DND-41 (cell line): ENCODE results near the gene CTIF.

Experiments used
- ATAC-seq: fragments of 200-7000 bp; cut with Tn5 transposase; 3 replicates; pipeline ENCODE4 v1.9.1; 2021; ENCODE audit warnings: low read depth; ENCODE audit not compliant: insufficient read depth
- DNase-seq: peaks from one replicate; pipeline ENCODE4 v3.0.0-alpha.2; 2020
- H2AFZ ChIP-seq: 2 replicates; pipeline ENCODE4 v1.6.0; 2012; ENCODE audit warnings: low read depth, low read length
- H3K27ac ChIP-seq: 2 replicates; pipeline ENCODE4 v1.5.1; 2012; ENCODE audit warnings: low read length, inconsistent platforms
- H3K27me3 ChIP-seq: fragments of 200-600 bp; sonication (generic); 2 replicates; pipeline ENCODE4 v1.6.0; 2012; ENCODE audit warnings: low read length, mild to moderate bottlenecking, inconsistent platforms; ENCODE audit not compliant: insufficient read depth, poor library complexity
- H3K36me3 ChIP-seq: 2 replicates; pipeline ENCODE4 v1.5.1; 2012; ENCODE audit warnings: low read length, inconsistent platforms; ENCODE audit not compliant: insufficient read depth
- H3K4me1 ChIP-seq: 2 replicates; pipeline ENCODE4 v1.5.1; 2012; ENCODE audit warnings: mild to moderate bottlenecking, low read length; ENCODE audit not compliant: insufficient read depth
- H3K4me2 ChIP-seq: 2 replicates; pipeline ENCODE4 v1.6.0; 2012; ENCODE audit warnings: mild to moderate bottlenecking, moderate library complexity, low read length, inconsistent platforms; ENCODE audit not compliant: insufficient read depth
- H3K4me3 ChIP-seq, 2 experiments: fragments of 200-600 bp in 1 of 2; shearing (Covaris generic) in 1 of 2; 2 replicates each; pipeline ENCODE4 v1.5.1; 2012 to 2016; ENCODE audit warnings: inconsistent platforms in 2 of 2, low read length in 2 of 2, mild to moderate bottlenecking in 2 of 2, low read depth in 1 of 2, moderate library complexity in 1 of 2
- H3K79me2 ChIP-seq: 2 replicates; pipeline ENCODE4 v1.6.0; 2012; ENCODE audit warnings: low read length, inconsistent platforms; ENCODE audit not compliant: insufficient read depth
- H3K9ac ChIP-seq: 2 replicates; pipeline ENCODE4 v1.6.0; 2012; ENCODE audit warnings: low read depth, mild to moderate bottlenecking, inconsistent platforms, low read length, moderate library complexity
- H3K9me3 ChIP-seq: 2 replicates; pipeline ENCODE4 v1.5.1; 2012; ENCODE audit warnings: low read length, moderate library complexity, mild to moderate bottlenecking, inconsistent platforms; ENCODE audit not compliant: insufficient read depth, severe bottlenecking
- H4K20me1 ChIP-seq: 2 replicates; pipeline ENCODE4 v1.6.0; 2012; ENCODE audit warnings: low read length; ENCODE audit not compliant: insufficient read depth
- EZH2 ChIP-seq: IDR thresholded peaks from 3 replicates; pipeline ENCODE4 v1.6.1; 2012; ENCODE audit warnings: borderline replicate concordance, low read depth, mild to moderate bottlenecking, moderate library complexity, low read length, inconsistent platforms; ENCODE audit not compliant: severe bottlenecking
- TF ChIP-seq, protein P1 (sequence below): IDR thresholded peaks from 2 replicates; pipeline ENCODE4 v1.5.1; 2012; ENCODE audit warnings: borderline replicate concordance, low read length, moderate library complexity, mild to moderate bottlenecking; ENCODE audit not compliant: poor library complexity, severe bottlenecking; ENCODE audit errors: extremely low read depth

CTIF gene

DNA sequence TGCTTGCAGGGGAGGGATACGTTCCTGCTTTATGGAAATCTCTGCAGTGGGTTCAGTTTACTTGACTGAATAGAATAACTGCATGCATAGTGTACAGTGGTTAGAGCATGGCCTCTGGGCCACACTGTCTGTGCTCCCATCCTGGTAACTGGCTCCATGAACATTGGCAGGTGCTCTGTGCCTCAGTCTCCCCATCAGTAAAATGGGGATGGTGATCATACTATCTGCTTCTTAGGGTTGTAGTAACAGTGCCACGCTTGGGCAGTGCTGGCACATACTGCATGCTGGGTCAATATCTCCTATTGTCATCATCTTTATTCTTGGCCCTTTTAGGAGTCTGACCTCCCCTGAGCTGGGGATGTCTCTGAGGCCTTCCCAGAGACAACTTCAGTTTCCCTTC is 117.3 kb downstream of the CTIF start:
- Histone ChIP-seq H3K27me3 (no peaks in the 10 kb centered on the region), H3K9me3 (peaks cover 5% of the 10 kb centered on the region), H3K27ac (no peak overlapping the region), H3K4me3 (no peak overlapping the region), H3K79me2 (no peaks in the 10 kb centered on the region), H3K4me2 (no peak overlapping the region), H2AFZ (no peak overlapping the region), H3K36me3 (no peaks in the 10 kb centered on the region), H3K4me1 (no peaks in the 10 kb centered on the region), H3K9ac (no peak overlapping the region), H4K20me1 (0 out of 2 replicates have a peak, but pooled peaks cover 2% of the 10 kb centered on the region)
- no peak for ATAC-seq
- TF ChIP-seq, protein P1, sequence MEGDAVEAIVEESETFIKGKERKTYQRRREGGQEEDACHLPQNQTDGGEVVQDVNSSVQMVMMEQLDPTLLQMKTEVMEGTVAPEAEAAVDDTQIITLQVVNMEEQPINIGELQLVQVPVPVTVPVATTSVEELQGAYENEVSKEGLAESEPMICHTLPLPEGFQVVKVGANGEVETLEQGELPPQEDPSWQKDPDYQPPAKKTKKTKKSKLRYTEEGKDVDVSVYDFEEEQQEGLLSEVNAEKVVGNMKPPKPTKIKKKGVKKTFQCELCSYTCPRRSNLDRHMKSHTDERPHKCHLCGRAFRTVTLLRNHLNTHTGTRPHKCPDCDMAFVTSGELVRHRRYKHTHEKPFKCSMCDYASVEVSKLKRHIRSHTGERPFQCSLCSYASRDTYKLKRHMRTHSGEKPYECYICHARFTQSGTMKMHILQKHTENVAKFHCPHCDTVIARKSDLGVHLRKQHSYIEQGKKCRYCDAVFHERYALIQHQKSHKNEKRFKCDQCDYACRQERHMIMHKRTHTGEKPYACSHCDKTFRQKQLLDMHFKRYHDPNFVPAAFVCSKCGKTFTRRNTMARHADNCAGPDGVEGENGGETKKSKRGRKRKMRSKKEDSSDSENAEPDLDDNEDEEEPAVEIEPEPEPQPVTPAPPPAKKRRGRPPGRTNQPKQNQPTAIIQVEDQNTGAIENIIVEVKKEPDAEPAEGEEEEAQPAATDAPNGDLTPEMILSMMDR = no peak
- no peak for TF ChIP-seq EZH2
- DNase-seq = no peak

DNA sequence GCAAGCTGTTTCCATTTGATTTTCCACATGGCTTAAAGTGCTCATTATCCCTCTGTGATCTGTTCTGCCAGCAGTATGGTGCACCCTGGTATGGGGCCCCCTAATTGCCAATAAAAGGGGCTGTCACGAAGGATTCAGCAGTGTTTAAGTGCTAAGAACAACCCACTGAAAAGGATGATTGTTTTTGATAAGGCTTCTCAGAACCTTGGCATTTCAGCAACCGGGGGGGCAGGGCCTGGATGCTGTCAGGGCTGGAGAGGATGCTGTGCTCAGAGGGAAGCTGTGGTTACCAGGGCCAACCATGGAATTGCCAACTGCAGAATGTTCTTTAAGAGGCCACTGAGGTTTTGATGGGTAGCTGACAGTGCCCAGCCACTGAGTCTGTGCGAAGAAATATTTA is 117.8 kb downstream of the CTIF start:
- no peak overlapping the region for H3K4me2 ChIP-seq
- no peak overlapping the region for H3K27ac ChIP-seq
- no peak overlapping the region for H3K9ac ChIP-seq
- H3K79me2 ChIP-seq = no peaks in the 10 kb centered on the region
- H3K4me1 ChIP-seq = no peaks in the 10 kb centered on the region
- DNase-seq (no peak), ATAC-seq (no peak)
- 0 out of 2 replicates have a peak, but pooled peaks cover 2% of the 10 kb centered on the region for H4K20me1 ChIP-seq
- H3K27me3 ChIP-seq = no peaks in the 10 kb centered on the region
- no peaks in the 10 kb centered on the region for H3K36me3 ChIP-seq
- peaks cover 5% of the 10 kb centered on the region for H3K9me3 ChIP-seq
- no peak overlapping the region for H2AFZ ChIP-seq
- no peak for TF ChIP-seq EZH2
- TF ChIP-seq, protein P1 = no peak
- H3K4me3 ChIP-seq = no peak overlapping the region

DNA sequence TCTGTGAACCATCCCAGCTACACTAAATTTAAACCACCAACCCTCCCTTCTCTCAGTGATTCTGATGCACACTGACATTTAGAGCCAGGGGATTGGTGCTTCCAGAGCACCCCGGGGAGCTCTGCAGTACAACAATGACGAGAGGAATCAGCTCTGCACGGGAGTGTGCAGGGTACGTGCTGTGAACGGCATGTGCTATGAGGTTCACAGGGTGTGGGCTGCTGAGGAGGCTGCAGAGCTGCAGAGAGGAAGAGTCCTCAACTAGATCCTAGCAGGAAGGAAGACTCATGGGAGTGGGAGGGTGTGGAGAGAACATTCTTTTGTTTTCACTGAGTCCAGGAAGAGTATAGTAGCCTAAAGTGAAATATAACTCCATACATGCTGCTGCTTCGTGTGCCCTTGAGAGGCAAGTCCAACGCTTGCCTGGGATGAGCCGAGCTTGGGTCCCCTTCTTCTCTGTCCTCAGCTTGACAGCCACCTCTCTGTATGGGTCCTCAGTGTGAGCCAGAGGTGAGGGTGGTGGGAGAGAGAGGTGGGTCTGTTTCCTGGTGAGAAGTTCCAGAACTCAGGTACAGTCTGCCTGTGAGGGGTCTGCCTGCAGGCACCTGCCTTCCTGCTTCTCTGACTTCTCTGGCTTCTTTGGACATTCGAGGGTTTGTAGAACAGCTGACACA is 118.8 kb downstream of the CTIF start:
- TF ChIP-seq EZH2 = no peak
- TF ChIP-seq, protein P1 = no peak
- H3K4me3 ChIP-seq = no peak overlapping the region
- no peak overlapping the region for H2AFZ ChIP-seq
- ATAC-seq (no peak), DNase-seq (no peak)
- H4K20me1 ChIP-seq = 0 out of 2 replicates have a peak, but pooled peaks cover 2% of the 10 kb centered on the region
- no peaks in the 10 kb centered on the region for H3K36me3 ChIP-seq
- H3K27me3 ChIP-seq = no peaks in the 10 kb centered on the region
- peaks cover 5% of the 10 kb centered on the region for H3K9me3 ChIP-seq
- no peak overlapping the region for H3K27ac ChIP-seq
- H3K4me2 ChIP-seq = no peak overlapping the region
- no peaks in the 10 kb centered on the region for H3K79me2 ChIP-seq
- H3K9ac ChIP-seq = no peak overlapping the region
- no peaks in the 10 kb centered on the region for H3K4me1 ChIP-seq
